ENCODE data around the gene ANKRD29. TPM values are rescaled to one million over a fixed set of nuclear protein-coding genes. Genes with fewer than 3 reads are reported as not detected.
"Not testable (repeated sequence)": the region's sequence is repeated elsewhere in the genome, so short reads cannot be mapped to it uniquely, and the experiment has no call there.

The ANKRD29 gene
- total and polyA plus RNA-seq, 5 experiments from 2014 or later: not detected

- no peaks in the 10 kb centered on the region for H3K9me3 Mint-ChIP-seq
- no peak overlapping the region for H3K4me3 Mint-ChIP-seq
These were observed 81.9 kb downstream of the ANKRD29 start for GRCh38 chr18:23580677-23581367.

GRCh38 chr18:23578891-23579653, 83.6 kb downstream of the ANKRD29 start:
- no peak for DNase-seq
- POLR2A ChIA-PET: no interaction called here
- H3K4me1 Mint-ChIP-seq: peaks cover 27 to 77% (median 64%) of the 10 kb centered on the region in 4 donors
- no peak for ATAC-seq
- H3K36me3 Mint-ChIP-seq: peaks cover 0 to 13% (median 8%) of the 10 kb centered on the region in 3 donors
- H3K9me3 Mint-ChIP-seq: no peaks in the 10 kb centered on the region
- peak overlapping the region in 1 of 10 donors; percentile 28 for H3K4me3 Mint-ChIP-seq
- peak overlapping the region in 6 of 10 donors; percentile 27 to 83 (median 65) for H3K27ac Mint-ChIP-seq
- H3K27me3 Mint-ChIP-seq: no peaks in the 10 kb centered on the region

More at GRCh38 chr18:23580677-23581367, 81.9 kb downstream of the ANKRD29 start:
- H3K27me3 Mint-ChIP-seq: no peaks in the 10 kb centered on the region
- DNase-seq (no peak), ATAC-seq (no peak)
- H3K27ac Mint-ChIP-seq: peak overlapping the region in 2 of 10 donors; percentile 15 to 53
- H3K36me3 Mint-ChIP-seq: peaks cover 0 to 9% (median 8%) of the 10 kb centered on the region in 3 donors
- peaks cover 29 to 78% (median 65%) of the 10 kb centered on the region in 4 donors for H3K4me1 Mint-ChIP-seq
- POLR2A ChIA-PET: interaction anchor here (0.9 kb wide), 1 partner anchor 39 kb away, joined by 5 read pairs; no protein-coding TSS in a partner anchor

GRCh38 chr18:23578067-23578701, 84.5 kb downstream of the ANKRD29 start:
- H3K4me3 Mint-ChIP-seq: peak overlapping the region in 3 of 10 donors; percentile 28 to 63 (median 43)
- H3K36me3 Mint-ChIP-seq: peaks cover 0 to 13% (median 8%) of the 10 kb centered on the region in 3 donors
- peaks cover 29 to 77% (median 65%) of the 10 kb centered on the region in 4 donors for H3K4me1 Mint-ChIP-seq
- H3K27ac Mint-ChIP-seq: peak overlapping the region in 6 of 10 donors; percentile 57 to 83 (median 66)
- H3K9me3 Mint-ChIP-seq: no peaks in the 10 kb centered on the region
- no peaks in the 10 kb centered on the region for H3K27me3 Mint-ChIP-seq
- ATAC-seq: no peak
- DNase-seq: no peak
- POLR2A ChIA-PET: no interaction called here

- H3K4me3 Mint-ChIP-seq, ATAC-seq, POLR2A ChIA-PET, H3K27me3 Mint-ChIP-seq, H3K9me3 Mint-ChIP-seq, DNase-seq, H3K27ac Mint-ChIP-seq: not testable (repeated sequence)
- peaks cover 29 to 78% (median 64%) of the 10 kb centered on the region in 4 donors for H3K4me1 Mint-ChIP-seq
- H3K36me3 Mint-ChIP-seq: peaks cover 0 to 15% (median 8%) of the 10 kb centered on the region in 3 donors
These were observed 85.2 kb downstream of the ANKRD29 start for GRCh38 chr18:23577521-23577920.

GRCh38 chr18:23575309-23575651, 87.4 kb downstream of the ANKRD29 start:
- no peak for ATAC-seq
- POLR2A ChIA-PET: no interaction called here
- peak overlapping the region in 3 of 10 donors; percentile 21 to 63 (median 61) for H3K4me3 Mint-ChIP-seq
- H3K36me3 Mint-ChIP-seq: peaks cover 0 to 27% (median 10%) of the 10 kb centered on the region in 3 donors
- peaks cover 18 to 72% (median 48%) of the 10 kb centered on the region in 4 donors for H3K4me1 Mint-ChIP-seq
- H3K27ac Mint-ChIP-seq: peak overlapping the region in 7 of 10 donors; percentile 19 to 94 (median 88)
- DNase-seq: no peak
- no peaks in the 10 kb centered on the region for H3K27me3 Mint-ChIP-seq
- H3K9me3 Mint-ChIP-seq: no peaks in the 10 kb centered on the region

GRCh38 chr18:23574611-23575308, 88.0 kb downstream of the ANKRD29 start:
- DNase-seq (no peak), ATAC-seq (no peak)
- Mint-ChIP-seq H3K27ac (peak overlapping the region; percentile 81 to 94 (median 90)), H3K9me3 (no peaks in the 10 kb centered on the region), H3K4me3 (peak overlapping the region; percentile 31 to 70 (median 62)), H3K4me1 (peaks cover 16 to 69% (median 43%) of the 10 kb centered on the region in 4 donors), H3K27me3 (no peaks in the 10 kb centered on the region), H3K36me3 (peaks cover 0 to 32% (median 12%) of the 10 kb centered on the region in 3 donors)
- POLR2A ChIA-PET: interaction anchor here (1.2 kb wide), 1 partner anchor 11 kb away, joined by 5 read pairs; no protein-coding TSS in a partner anchor

- H3K27me3 Mint-ChIP-seq: no peaks in the 10 kb centered on the region
- H3K27ac Mint-ChIP-seq: peak overlapping the region; percentile 81 to 94 (median 90)
- H3K4me1 Mint-ChIP-seq: peaks cover 11 to 65% (median 37%) of the 10 kb centered on the region in 4 donors
- H3K36me3 Mint-ChIP-seq: peaks cover 0 to 40% (median 15%) of the 10 kb centered on the region in 3 donors
- DNase-seq: peak in 4 of 10 donors; percentile 6 to 21 (median 10)
- H3K9me3 Mint-ChIP-seq: no peaks in the 10 kb centered on the region
- POLR2A ChIA-PET: interaction anchor here (1.2 kb wide), 1 partner anchor 12 kb away, joined by 5 read pairs; no protein-coding TSS in a partner anchor
- peak; percentile 33 to 35 for ATAC-seq
- H3K4me3 Mint-ChIP-seq: peak overlapping the region; percentile 29 to 70 (median 62)
These were observed 88.9 kb downstream of the ANKRD29 start for GRCh38 chr18:23573626-23574431.

GRCh38 chr18:23573020-23573419, 89.7 kb downstream of the ANKRD29 start:
- Mint-ChIP-seq H3K27ac (peak overlapping the region in 3 of 10 donors; percentile 92 to 94 (median 93)), H3K36me3 (peaks cover 4 to 48% (median 21%) of the 10 kb centered on the region in 3 donors), H3K27me3 (no peaks in the 10 kb centered on the region), H3K4me3 (no peak overlapping the region), H3K4me1 (peaks cover 6 to 57% (median 30%) of the 10 kb centered on the region in 4 donors), H3K9me3 (no peaks in the 10 kb centered on the region)
- ATAC-seq (no peak), DNase-seq (no peak)
- POLR2A ChIA-PET: no interaction called here

GRCh38 chr18:23572570-23572969, 90.1 kb downstream of the ANKRD29 start:
- Mint-ChIP-seq H3K4me3 (peak overlapping the region in 1 of 10 donors; percentile 4), H3K27ac (peak overlapping the region in 2 of 10 donors; percentile 8 to 74), H3K27me3 (no peaks in the 10 kb centered on the region), H3K9me3 (no peaks in the 10 kb centered on the region), H3K4me1 (peaks cover 6 to 57% (median 30%) of the 10 kb centered on the region in 4 donors), H3K36me3 (peaks cover 5 to 50% (median 22%) of the 10 kb centered on the region in 3 donors)
- DNase-seq (no peak), ATAC-seq (no peak)
- POLR2A ChIA-PET: no interaction called here

- H3K36me3 Mint-ChIP-seq: peaks cover 9 to 56% (median 26%) of the 10 kb centered on the region in 3 donors
- ATAC-seq (no peak), DNase-seq (no peak)
- no peaks in the 10 kb centered on the region for H3K27me3 Mint-ChIP-seq
- POLR2A ChIA-PET: no interaction called here
- peaks cover 6 to 57% (median 30%) of the 10 kb centered on the region in 4 donors for H3K4me1 Mint-ChIP-seq
- no peaks in the 10 kb centered on the region for H3K9me3 Mint-ChIP-seq
- H3K27ac Mint-ChIP-seq: peak overlapping the region in 3 of 10 donors; percentile 61 to 78 (median 74)
- peak overlapping the region in 1 of 10 donors; percentile 4 for H3K4me3 Mint-ChIP-seq
These were observed 90.7 kb downstream of the ANKRD29 start for GRCh38 chr18:23572012-23572411.

- POLR2A ChIA-PET: no interaction called here
- Mint-ChIP-seq H3K4me1 (peaks cover 4 to 52% (median 27%) of the 10 kb centered on the region in 4 donors), H3K9me3 (no peaks in the 10 kb centered on the region), H3K27ac (peak overlapping the region in 4 of 10 donors; percentile 53 to 88 (median 68)), H3K27me3 (no peaks in the 10 kb centered on the region), H3K36me3 (peaks cover 14 to 59% (median 27%) of the 10 kb centered on the region in 3 donors), H3K4me3 (peak overlapping the region in 2 of 10 donors; percentile 21 to 40)
- DNase-seq (peak in 1 of 10 donors; percentile 35), ATAC-seq (no peak)
These were observed 91.7 kb downstream of the ANKRD29 start for GRCh38 chr18:23570912-23571504.
